Fibroblast of the aortic adventitia (primary cell): ENCODE results near the gene CMPK1. TPM values are rescaled to one million over a fixed set of nuclear protein-coding genes. Genes with fewer than 3 reads are reported as not detected.
"Not testable (repeated sequence)": the region's sequence is repeated elsewhere in the genome, so short reads cannot be mapped to it uniquely, and the experiment has no call there.

ENCODE experiments used
- DNase-seq: peaks from one replicate; pipeline ENCODE4 v3.0.0-alpha.2; 2010; ENCODE audit warnings: low read depth
- H3K4me3 ChIP-seq: 2 replicates; pipeline ENCODE4 v1.5.1; 2011; ENCODE audit warnings: low read depth, mild to moderate bottlenecking, control low read depth, low read length, moderate library complexity
- total RNA-seq: library from RNA; depleted of rRNA; stranded (reverse); fragments of >200 nt; gene quantifications from 2 replicates; pipeline ENCODE4 v1.2.3, GENCODE V29; 2012; ENCODE audit warnings: low replicate concordance
- TF ChIP-seq, protein P1 (sequence below): IDR thresholded peaks from 2 replicates; pipeline ENCODE4 v1.5.1; 2011; ENCODE audit warnings: mild to moderate bottlenecking, low read length, control low read depth, inconsistent platforms; ENCODE audit not compliant: insufficient read depth

CMPK1 gene, protein sequence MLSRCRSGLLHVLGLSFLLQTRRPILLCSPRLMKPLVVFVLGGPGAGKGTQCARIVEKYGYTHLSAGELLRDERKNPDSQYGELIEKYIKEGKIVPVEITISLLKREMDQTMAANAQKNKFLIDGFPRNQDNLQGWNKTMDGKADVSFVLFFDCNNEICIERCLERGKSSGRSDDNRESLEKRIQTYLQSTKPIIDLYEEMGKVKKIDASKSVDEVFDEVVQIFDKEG
- 87.8 and 138 TPM in 2 replicates for total RNA-seq

DNA sequence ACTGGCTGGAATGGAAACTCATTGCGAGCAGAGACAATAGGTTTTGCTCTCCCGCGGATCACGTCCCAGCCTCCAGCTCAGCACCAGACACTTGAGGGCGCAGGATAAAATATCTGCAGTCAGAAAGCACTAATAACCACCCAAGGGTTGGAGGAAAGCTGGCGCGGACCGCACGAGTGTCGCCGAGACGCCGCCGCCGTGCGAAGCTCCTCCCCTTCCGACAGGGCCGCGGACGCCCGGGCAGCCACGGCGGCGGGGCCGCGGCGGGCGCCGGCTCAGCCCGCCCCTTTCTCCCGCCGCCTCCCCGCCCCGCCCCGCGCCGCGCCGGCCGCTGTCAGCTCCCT is at the start of gene CMPK1:
TSS of gene CMPK1 (plus strand) at position 213 of the 344 bp plus-strand sequence. CDS start 156 bp downstream, outside the sequence.
- H3K4me3 ChIP-seq: peak within 1 kb of the TSS; percentile 90
- peak; percentile 88 for DNase-seq
- TF ChIP-seq, protein P1, sequence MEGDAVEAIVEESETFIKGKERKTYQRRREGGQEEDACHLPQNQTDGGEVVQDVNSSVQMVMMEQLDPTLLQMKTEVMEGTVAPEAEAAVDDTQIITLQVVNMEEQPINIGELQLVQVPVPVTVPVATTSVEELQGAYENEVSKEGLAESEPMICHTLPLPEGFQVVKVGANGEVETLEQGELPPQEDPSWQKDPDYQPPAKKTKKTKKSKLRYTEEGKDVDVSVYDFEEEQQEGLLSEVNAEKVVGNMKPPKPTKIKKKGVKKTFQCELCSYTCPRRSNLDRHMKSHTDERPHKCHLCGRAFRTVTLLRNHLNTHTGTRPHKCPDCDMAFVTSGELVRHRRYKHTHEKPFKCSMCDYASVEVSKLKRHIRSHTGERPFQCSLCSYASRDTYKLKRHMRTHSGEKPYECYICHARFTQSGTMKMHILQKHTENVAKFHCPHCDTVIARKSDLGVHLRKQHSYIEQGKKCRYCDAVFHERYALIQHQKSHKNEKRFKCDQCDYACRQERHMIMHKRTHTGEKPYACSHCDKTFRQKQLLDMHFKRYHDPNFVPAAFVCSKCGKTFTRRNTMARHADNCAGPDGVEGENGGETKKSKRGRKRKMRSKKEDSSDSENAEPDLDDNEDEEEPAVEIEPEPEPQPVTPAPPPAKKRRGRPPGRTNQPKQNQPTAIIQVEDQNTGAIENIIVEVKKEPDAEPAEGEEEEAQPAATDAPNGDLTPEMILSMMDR: peak; percentile 11

DNA sequence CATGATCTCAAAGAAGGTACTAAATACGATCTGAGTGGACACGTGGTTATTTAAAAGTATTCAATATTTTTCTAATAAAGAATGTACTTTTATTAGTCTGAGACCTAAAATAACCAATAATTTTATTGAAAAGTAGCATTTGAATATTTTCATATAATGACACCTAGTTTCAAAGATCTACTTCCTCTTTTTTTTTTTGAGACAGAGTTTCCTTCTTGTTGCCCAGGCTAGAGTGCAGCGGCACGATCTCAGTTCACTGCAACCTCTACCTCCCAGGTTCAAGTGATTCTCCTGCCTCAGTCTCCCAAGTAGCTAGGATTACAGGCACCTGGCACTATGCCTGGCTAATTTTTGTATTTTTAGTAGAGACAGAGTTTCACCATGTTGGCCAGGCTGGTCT is 45.5 kb upstream of the CMPK1 start:
- not testable (repeated sequence) for H3K4me3 ChIP-seq, DNase-seq

DNA sequence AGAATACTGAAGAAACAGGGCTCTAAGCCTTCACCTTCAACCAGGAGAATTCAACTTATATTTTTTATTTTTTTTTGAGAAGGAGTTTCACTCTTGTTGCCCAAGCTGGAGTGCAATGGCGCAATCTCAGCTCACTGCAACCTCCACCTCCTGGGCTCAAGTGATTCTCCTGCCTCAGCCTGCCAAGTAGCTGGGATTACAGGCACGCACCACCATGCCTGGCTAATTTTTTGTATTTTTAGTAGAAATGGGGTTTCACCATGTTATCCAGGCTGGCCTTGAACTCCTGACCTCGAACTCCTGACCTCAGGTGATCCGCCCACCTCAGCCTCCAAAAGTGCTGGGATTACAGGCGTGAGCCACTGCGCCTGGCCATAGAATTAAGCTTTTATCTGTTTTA is 38.7 kb upstream of the CMPK1 start:
- DNase-seq: not testable (repeated sequence)

DNA sequence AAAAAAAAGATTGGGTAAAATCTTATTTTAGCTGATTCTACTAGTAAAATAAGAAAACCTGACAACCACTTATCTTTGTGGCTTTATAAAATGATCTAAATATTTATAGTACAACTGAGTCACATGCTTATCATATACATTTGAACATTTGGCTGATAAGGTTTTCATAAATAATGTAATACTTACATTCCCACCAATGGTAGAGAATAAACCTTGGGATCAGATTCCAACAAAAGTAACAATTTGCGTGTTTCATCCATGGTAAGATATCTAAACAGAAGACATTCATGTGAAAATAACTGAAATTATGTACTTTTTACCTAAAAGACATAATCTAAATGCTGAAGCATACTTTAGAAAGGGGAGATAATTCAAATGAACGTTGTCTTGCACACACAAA is 38.0 kb upstream of the CMPK1 start:
- no peak overlapping the region for H3K4me3 ChIP-seq
- DNase-seq: no peak
- TF ChIP-seq, protein P1: no peak

More for the DNA sequence above, 38.7 kb upstream of the CMPK1 start:
- not testable (repeated sequence) for H3K4me3 ChIP-seq

DNA sequence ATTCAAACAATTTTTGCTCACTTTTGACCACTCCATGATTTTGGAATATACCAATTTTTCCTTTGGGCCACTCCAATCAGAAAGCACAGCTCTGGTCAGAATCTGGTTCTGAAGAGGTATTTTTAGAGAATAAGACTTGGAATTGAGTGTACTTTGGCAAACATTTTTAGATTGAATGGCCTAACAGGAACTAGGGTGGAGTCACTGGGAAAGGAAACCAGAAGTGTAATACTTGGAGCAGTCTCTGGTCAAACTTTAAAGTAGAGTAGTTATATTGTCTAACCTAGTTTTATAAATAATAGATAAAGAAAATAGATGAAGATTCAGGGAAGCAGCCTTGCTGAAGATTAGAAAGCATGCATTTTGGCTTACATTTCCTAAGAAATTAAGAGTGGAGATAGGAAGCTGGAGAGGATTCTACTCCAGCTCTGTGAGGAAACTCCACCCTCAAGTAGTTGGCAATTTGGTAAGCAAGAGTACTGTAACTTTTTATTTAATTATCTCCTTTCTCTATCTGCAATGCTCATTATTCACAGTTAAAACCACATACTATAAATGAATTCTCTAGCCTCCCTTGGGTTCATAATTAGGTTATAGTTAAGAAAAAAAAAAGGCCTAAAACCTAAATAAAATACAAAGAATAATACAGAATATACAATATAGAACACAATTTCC is 35.4 kb upstream of the CMPK1 start:
- H3K4me3 ChIP-seq: no peak overlapping the region
- DNase-seq: peak; percentile 86
- TF ChIP-seq, protein P1: no peak

DNA sequence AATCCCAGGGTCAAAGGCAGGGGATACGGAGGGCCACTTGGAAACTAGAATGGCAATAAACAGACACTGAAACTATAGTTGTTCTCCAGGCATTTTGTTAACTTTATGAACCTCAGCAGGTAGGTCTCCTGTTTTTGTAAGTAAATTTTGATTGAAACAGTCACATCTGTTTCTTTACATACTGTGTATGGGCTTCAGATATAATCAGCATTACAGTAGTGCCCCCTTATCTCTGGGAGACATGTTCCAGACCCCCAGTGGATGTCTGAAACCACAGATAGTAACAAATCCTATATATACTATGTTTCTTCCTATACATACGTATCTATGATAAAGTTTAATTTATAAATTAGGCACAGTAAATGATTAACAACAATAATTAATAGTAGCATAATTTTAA is 31.1 kb upstream of the CMPK1 start:
- TF ChIP-seq, protein P1: no peak
- H3K4me3 ChIP-seq: no peak overlapping the region
- DNase-seq: no peak

DNA sequence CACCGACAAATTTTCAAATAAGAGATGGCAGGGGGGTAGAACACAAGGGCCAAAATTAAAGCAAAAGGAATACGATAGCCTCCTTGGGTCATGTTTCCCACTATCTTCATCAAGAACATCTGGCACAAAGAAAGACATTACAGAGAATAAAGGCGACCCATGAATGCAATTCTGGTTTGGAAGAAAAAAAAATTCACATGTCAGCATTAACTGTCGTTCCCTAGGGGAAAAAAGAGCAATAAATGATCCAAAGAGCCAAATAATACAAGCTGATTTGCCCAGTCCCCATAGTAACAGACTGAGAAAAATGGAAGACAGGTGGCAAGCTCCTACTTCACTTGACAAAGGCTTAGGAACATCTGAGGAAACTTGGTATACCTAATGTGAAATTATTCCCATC is 24.2 kb upstream of the CMPK1 start:
- H3K4me3 ChIP-seq: no peak overlapping the region
- TF ChIP-seq, protein P1: no peak
- no peak for DNase-seq
